ENCODE data around the gene ARHGAP25.

Gene ARHGAP25

GRCh38 chr2:68774569-68775271 is 40.1 kb downstream of the ARHGAP25 start:
- no CpG with 5 or more reads among the region's 31 CpGs for WGBS (ENCODE audit: extremely low coverage, insufficient coverage, low lambda C conversion rate)
- no peak overlapping the region for H4K5ac ChIP-seq (ENCODE audit: low read length)
- no peak overlapping the region for H2AK5ac ChIP-seq (ENCODE audit: low read length)
- H3K23ac ChIP-seq (ENCODE audit: low read length) = no peak overlapping the region
- H3K4me2 ChIP-seq (ENCODE audit: low read length) = no peak overlapping the region
- no peak overlapping the region for H3K27ac ChIP-seq (ENCODE audit: low read depth, low read length)
- no peaks in the 10 kb centered on the region for H3K27me3 ChIP-seq (ENCODE audit: insufficient read depth, low read length, poor library complexity)
- no peak for DNase-seq
- no peak overlapping the region for H4K8ac ChIP-seq (ENCODE audit: low read depth, low read length)
- no peak overlapping the region for H2BK15ac ChIP-seq (replicated peaks; ENCODE audit: low read depth)
- H3K9ac ChIP-seq (ENCODE audit: low read length) = no peak overlapping the region
- peaks cover 3% of the 10 kb centered on the region for H3K4me1 ChIP-seq (ENCODE audit: control insufficient read depth, low read depth, low read length)
- no peaks in the 10 kb centered on the region for H3K79me2 ChIP-seq (ENCODE audit: control insufficient read depth, insufficient read depth, low read length)
- no peak overlapping the region for H3K4ac ChIP-seq (ENCODE audit: low read depth, low read length)
- no peak overlapping the region for H3K56ac ChIP-seq (ENCODE audit: low read length)
- no peak overlapping the region for H2BK120ac ChIP-seq (ENCODE audit: low read depth, low read length)
- no peak overlapping the region for H3K18ac ChIP-seq (ENCODE audit: low read length)
- H3K79me1 ChIP-seq (ENCODE audit: low read length) = no peaks in the 10 kb centered on the region
- H2BK5ac ChIP-seq (ENCODE audit: low read length) = no peak overlapping the region
- no peak overlapping the region for H3K4me3 ChIP-seq (ENCODE audit: low read length)
- no peaks in the 10 kb centered on the region for H3K36me3 ChIP-seq (ENCODE audit: control insufficient read depth, insufficient read depth, low read length)

GRCh38 chr2:68775272-68775842 is 40.7 kb downstream of the ARHGAP25 start:
- H4K5ac ChIP-seq (ENCODE audit: low read length) = no peak overlapping the region
- no peak overlapping the region for H2AK5ac ChIP-seq (ENCODE audit: low read length)
- no peaks in the 10 kb centered on the region for H3K4me1 ChIP-seq (ENCODE audit: control insufficient read depth, low read depth, low read length)

GRCh38 chr2:68776124-68776523 is 41.5 kb downstream of the ARHGAP25 start:
- Histone ChIP-seq H2AK5ac (ENCODE audit: low read length) (no peak overlapping the region), H3K79me1 (ENCODE audit: low read length) (no peaks in the 10 kb centered on the region), H3K36me3 (ENCODE audit: control insufficient read depth, insufficient read depth, low read length) (no peaks in the 10 kb centered on the region), H4K8ac (ENCODE audit: low read depth, low read length) (no peak overlapping the region), H2BK120ac (ENCODE audit: low read depth, low read length) (no peak overlapping the region), H3K18ac (ENCODE audit: low read length) (no peak overlapping the region), H2BK5ac (ENCODE audit: low read length) (no peak overlapping the region), H3K56ac (ENCODE audit: low read length) (no peak overlapping the region), H4K5ac (ENCODE audit: low read length) (no peak overlapping the region), H3K23ac (ENCODE audit: low read length) (no peak overlapping the region), H3K9ac (ENCODE audit: low read length) (no peak overlapping the region), H3K4ac (ENCODE audit: low read depth, low read length) (no peak overlapping the region), H3K27me3 (ENCODE audit: insufficient read depth, low read length, poor library complexity) (no peaks in the 10 kb centered on the region), H3K79me2 (ENCODE audit: control insufficient read depth, insufficient read depth, low read length) (no peaks in the 10 kb centered on the region), H3K4me3 (ENCODE audit: low read length) (no peak overlapping the region), H3K4me2 (ENCODE audit: low read length) (no peak overlapping the region), H3K27ac (ENCODE audit: low read depth, low read length) (no peak overlapping the region), H3K4me1 (ENCODE audit: control insufficient read depth, low read depth, low read length) (no peaks in the 10 kb centered on the region), H2BK15ac (replicated peaks; ENCODE audit: low read depth) (no peak overlapping the region)
- no CpG with 5 or more reads among the region's 2 CpGs for WGBS (ENCODE audit: extremely low coverage, insufficient coverage, low lambda C conversion rate)
- DNase-seq = no peak

More at GRCh38 chr2:68775272-68775842, 40.7 kb downstream of the ARHGAP25 start:
- Histone ChIP-seq H4K8ac (ENCODE audit: low read depth, low read length) (no peak overlapping the region), H2BK5ac (ENCODE audit: low read length) (no peak overlapping the region), H3K79me2 (ENCODE audit: control insufficient read depth, insufficient read depth, low read length) (no peaks in the 10 kb centered on the region), H3K23ac (ENCODE audit: low read length) (no peak overlapping the region), H3K4ac (ENCODE audit: low read depth, low read length) (no peak overlapping the region), H3K4me3 (ENCODE audit: low read length) (no peak overlapping the region), H3K4me2 (ENCODE audit: low read length) (no peak overlapping the region), H3K9ac (ENCODE audit: low read length) (no peak overlapping the region), H3K27me3 (ENCODE audit: insufficient read depth, low read length, poor library complexity) (no peaks in the 10 kb centered on the region), H3K79me1 (ENCODE audit: low read length) (no peaks in the 10 kb centered on the region), H2BK120ac (ENCODE audit: low read depth, low read length) (no peak overlapping the region), H3K18ac (ENCODE audit: low read length) (no peak overlapping the region), H2BK15ac (replicated peaks; ENCODE audit: low read depth) (no peak overlapping the region), H3K56ac (ENCODE audit: low read length) (no peak overlapping the region), H3K36me3 (ENCODE audit: control insufficient read depth, insufficient read depth, low read length) (no peaks in the 10 kb centered on the region), H3K27ac (ENCODE audit: low read depth, low read length) (no peak overlapping the region)
- no CpG with 5 or more reads among the region's 13 CpGs for WGBS (ENCODE audit: extremely low coverage, insufficient coverage, low lambda C conversion rate)
- DNase-seq = no peak

- Histone ChIP-seq H3K79me2 (ENCODE audit: control insufficient read depth, insufficient read depth, low read length) (no peaks in the 10 kb centered on the region), H3K4me2 (ENCODE audit: low read length) (no peak overlapping the region), H3K56ac (ENCODE audit: low read length) (no peak overlapping the region), H3K27ac (ENCODE audit: low read depth, low read length) (no peak overlapping the region), H3K4me1 (ENCODE audit: control insufficient read depth, low read depth, low read length) (no peaks in the 10 kb centered on the region), H3K79me1 (ENCODE audit: low read length) (no peaks in the 10 kb centered on the region), H3K9ac (ENCODE audit: low read length) (no peak overlapping the region), H4K8ac (ENCODE audit: low read depth, low read length) (no peak overlapping the region), H3K36me3 (ENCODE audit: control insufficient read depth, insufficient read depth, low read length) (no peaks in the 10 kb centered on the region), H2BK5ac (ENCODE audit: low read length) (no peak overlapping the region), H3K18ac (ENCODE audit: low read length) (no peak overlapping the region), H3K27me3 (ENCODE audit: insufficient read depth, low read length, poor library complexity) (no peaks in the 10 kb centered on the region), H3K23ac (ENCODE audit: low read length) (no peak overlapping the region), H2BK120ac (ENCODE audit: low read depth, low read length) (no peak overlapping the region), H4K5ac (ENCODE audit: low read length) (no peak overlapping the region), H3K4ac (ENCODE audit: low read depth, low read length) (no peak overlapping the region), H3K4me3 (ENCODE audit: low read length) (no peak overlapping the region), H2BK15ac (replicated peaks; ENCODE audit: low read depth) (no peak overlapping the region), H2AK5ac (ENCODE audit: low read length) (no peak overlapping the region)
- peak; percentile 74 for DNase-seq
Observed at GRCh38 chr2:68779595-68779994, 45.0 kb downstream of the ARHGAP25 start.

- H3K79me1 ChIP-seq (ENCODE audit: low read length) = no peaks in the 10 kb centered on the region
- no peak overlapping the region for H3K18ac ChIP-seq (ENCODE audit: low read length)
- no peak overlapping the region for H2BK15ac ChIP-seq (replicated peaks; ENCODE audit: low read depth)
- no peak overlapping the region for H3K9ac ChIP-seq (ENCODE audit: low read length)
- H3K4ac ChIP-seq (ENCODE audit: low read depth, low read length) = no peak overlapping the region
- H2BK120ac ChIP-seq (ENCODE audit: low read depth, low read length) = no peak overlapping the region
- DNase-seq = no peak
- H3K23ac ChIP-seq (ENCODE audit: low read length) = no peak overlapping the region
- no CpG with 5 or more reads among the region's 2 CpGs for WGBS (ENCODE audit: extremely low coverage, insufficient coverage, low lambda C conversion rate)
- no peak overlapping the region for H2BK5ac ChIP-seq (ENCODE audit: low read length)
- H3K4me1 ChIP-seq (ENCODE audit: control insufficient read depth, low read depth, low read length) = no peaks in the 10 kb centered on the region
- no peak overlapping the region for H3K4me3 ChIP-seq (ENCODE audit: low read length)
- H3K79me2 ChIP-seq (ENCODE audit: control insufficient read depth, insufficient read depth, low read length) = no peaks in the 10 kb centered on the region
- H3K27ac ChIP-seq (ENCODE audit: low read depth, low read length) = no peak overlapping the region
- no peaks in the 10 kb centered on the region for H3K27me3 ChIP-seq (ENCODE audit: insufficient read depth, low read length, poor library complexity)
- H4K8ac ChIP-seq (ENCODE audit: low read depth, low read length) = no peak overlapping the region
- no peak overlapping the region for H4K5ac ChIP-seq (ENCODE audit: low read length)
- H3K56ac ChIP-seq (ENCODE audit: low read length) = no peak overlapping the region
- no peaks in the 10 kb centered on the region for H3K36me3 ChIP-seq (ENCODE audit: control insufficient read depth, insufficient read depth, low read length)
- H2AK5ac ChIP-seq (ENCODE audit: low read length) = no peak overlapping the region
- no peak overlapping the region for H3K4me2 ChIP-seq (ENCODE audit: low read length)
Observed at GRCh38 chr2:68784188-68784587, 49.6 kb downstream of the ARHGAP25 start.

GRCh38 chr2:68784915-68785314 is 50.3 kb downstream of the ARHGAP25 start:
- Histone ChIP-seq H3K4me3 (ENCODE audit: low read length) (no peak overlapping the region), H3K9ac (ENCODE audit: low read length) (no peak overlapping the region), H3K36me3 (ENCODE audit: control insufficient read depth, insufficient read depth, low read length) (no peaks in the 10 kb centered on the region), H3K27ac (ENCODE audit: low read depth, low read length) (no peak overlapping the region), H3K4ac (ENCODE audit: low read depth, low read length) (no peak overlapping the region), H3K79me2 (ENCODE audit: control insufficient read depth, insufficient read depth, low read length) (no peaks in the 10 kb centered on the region), H3K56ac (ENCODE audit: low read length) (no peak overlapping the region), H3K79me1 (ENCODE audit: low read length) (no peaks in the 10 kb centered on the region), H2BK15ac (replicated peaks; ENCODE audit: low read depth) (no peak overlapping the region), H3K4me2 (ENCODE audit: low read length) (no peak overlapping the region), H3K23ac (ENCODE audit: low read length) (no peak overlapping the region), H2AK5ac (ENCODE audit: low read length) (no peak overlapping the region), H4K8ac (ENCODE audit: low read depth, low read length) (no peak overlapping the region), H3K18ac (ENCODE audit: low read length) (no peak overlapping the region), H2BK5ac (ENCODE audit: low read length) (no peak overlapping the region), H3K4me1 (ENCODE audit: control insufficient read depth, low read depth, low read length) (no peaks in the 10 kb centered on the region), H4K5ac (ENCODE audit: low read length) (no peak overlapping the region), H3K27me3 (ENCODE audit: insufficient read depth, low read length, poor library complexity) (no peaks in the 10 kb centered on the region), H2BK120ac (ENCODE audit: low read depth, low read length) (no peak overlapping the region)
- no CpG with 5 or more reads among the region's 1 CpG for WGBS (ENCODE audit: extremely low coverage, insufficient coverage, low lambda C conversion rate)
- DNase-seq = no peak
